DOHH2 (cell line): ENCODE data around the gene FKBP6.
"Not testable (repeated sequence)": the region's sequence is repeated elsewhere in the genome, so short reads cannot be mapped to it uniquely, and the experiment has no call there.

Experiments used
- H3F3A ChIP-seq: fragments of 200-600 bp; sonication (generic), shearing (Covaris generic); 2 replicates; pipeline ENCODE4 v1.6.0; 2016; ENCODE audit warnings: antibody characterized with exemption, mild to moderate bottlenecking; ENCODE audit not compliant: control insufficient read depth, insufficient read depth
- H3K27ac ChIP-seq: fragments of 200-600 bp; sonication (generic); 2 replicates; pipeline ENCODE4 v1.5.1; 2014; ENCODE audit warnings: low read depth, mild to moderate bottlenecking, low read length, moderate library complexity
- H3K27me3 ChIP-seq: fragments of 200-600 bp; sonication (generic); 2 replicates; pipeline ENCODE4 v1.6.1; 2014; ENCODE audit warnings: mild to moderate bottlenecking, low read length, mixed read lengths; ENCODE audit not compliant: control insufficient read depth
- H3K36me3 ChIP-seq: fragments of 200-600 bp; sonication (generic); 2 replicates; pipeline ENCODE4 v1.6.1; 2014; ENCODE audit warnings: mild to moderate bottlenecking, low read length, moderate library complexity, mixed read lengths; ENCODE audit not compliant: control insufficient read depth
- H3K4me1 ChIP-seq: fragments of 200-600 bp; sonication (generic); 2 replicates; pipeline ENCODE4 v1.6.1; 2014; ENCODE audit warnings: mild to moderate bottlenecking, low read length, mixed read lengths; ENCODE audit not compliant: control insufficient read depth
- H3K4me2 ChIP-seq: fragments of 200-600 bp; sonication (generic); 2 replicates; pipeline ENCODE4 v1.6.0; 2014; ENCODE audit warnings: mild to moderate bottlenecking, low read length, moderate library complexity
- H3K4me3 ChIP-seq: fragments of 200-600 bp; sonication (generic); 2 replicates; pipeline ENCODE4 v1.5.1; 2014; ENCODE audit warnings: mild to moderate bottlenecking, low read length, mixed read lengths
- H3K79me2 ChIP-seq: fragments of 200-600 bp; sonication (generic); 2 replicates; pipeline ENCODE4 v1.6.1; 2014; ENCODE audit warnings: mild to moderate bottlenecking, low read length, mixed read lengths; ENCODE audit not compliant: control insufficient read depth
- H3K9me2 ChIP-seq: fragments of 200-600 bp; sonication (generic); replicated peaks from 2 replicates; pipeline ENCODE4 v1.6.1; 2014; ENCODE audit warnings: mild to moderate bottlenecking, low read length, mixed read lengths; ENCODE audit not compliant: control insufficient read depth
- H3K9me3 ChIP-seq: fragments of 200-600 bp; sonication (generic); 2 replicates; pipeline ENCODE4 v1.6.1; 2014; ENCODE audit warnings: antibody characterized with exemption, low read length, mixed read lengths; ENCODE audit not compliant: control insufficient read depth, insufficient read depth
- H4K20me1 ChIP-seq: fragments of 200-600 bp; sonication (generic); 2 replicates; pipeline ENCODE4 v1.6.0; 2014; ENCODE audit warnings: low read depth, mild to moderate bottlenecking, antibody characterized with exemption, low read length, moderate library complexity; ENCODE audit not compliant: control insufficient read depth, insufficient read depth
- EZH2phosphoT487 ChIP-seq: fragments of 200-600 bp; sonication (generic); IDR thresholded peaks from 2 replicates; pipeline ENCODE4 v1.6.1; 2017; ENCODE audit warnings: borderline replicate concordance, mild to moderate bottlenecking, antibody characterized with exemption, low read length, moderate library complexity, mixed read lengths
- TF ChIP-seq, protein P1 (sequence below): fragments of 200-600 bp; sonication (generic); IDR thresholded peaks from one replicate; pipeline ENCODE4 v1.5.1; 2014; ENCODE audit warnings: antibody characterized with exemption, mild to moderate bottlenecking, low read depth, low read length; ENCODE audit not compliant: poor library complexity, severe bottlenecking

The FKBP6 gene

GRCh38 chr7:73313521-73313906 lies 14.4 kb upstream of the FKBP6 start:
- peaks cover 6% of the 10 kb centered on the region for H3K4me1 ChIP-seq
- no peaks in the 10 kb centered on the region for H3K27me3 ChIP-seq
- no peaks in the 10 kb centered on the region for H3K9me2 ChIP-seq
- no peaks in the 10 kb centered on the region for H3K9me3 ChIP-seq
- no peak overlapping the region for H3K4me2 ChIP-seq
- no peaks in the 10 kb centered on the region for H3F3A ChIP-seq
- TF ChIP-seq, protein P1, sequence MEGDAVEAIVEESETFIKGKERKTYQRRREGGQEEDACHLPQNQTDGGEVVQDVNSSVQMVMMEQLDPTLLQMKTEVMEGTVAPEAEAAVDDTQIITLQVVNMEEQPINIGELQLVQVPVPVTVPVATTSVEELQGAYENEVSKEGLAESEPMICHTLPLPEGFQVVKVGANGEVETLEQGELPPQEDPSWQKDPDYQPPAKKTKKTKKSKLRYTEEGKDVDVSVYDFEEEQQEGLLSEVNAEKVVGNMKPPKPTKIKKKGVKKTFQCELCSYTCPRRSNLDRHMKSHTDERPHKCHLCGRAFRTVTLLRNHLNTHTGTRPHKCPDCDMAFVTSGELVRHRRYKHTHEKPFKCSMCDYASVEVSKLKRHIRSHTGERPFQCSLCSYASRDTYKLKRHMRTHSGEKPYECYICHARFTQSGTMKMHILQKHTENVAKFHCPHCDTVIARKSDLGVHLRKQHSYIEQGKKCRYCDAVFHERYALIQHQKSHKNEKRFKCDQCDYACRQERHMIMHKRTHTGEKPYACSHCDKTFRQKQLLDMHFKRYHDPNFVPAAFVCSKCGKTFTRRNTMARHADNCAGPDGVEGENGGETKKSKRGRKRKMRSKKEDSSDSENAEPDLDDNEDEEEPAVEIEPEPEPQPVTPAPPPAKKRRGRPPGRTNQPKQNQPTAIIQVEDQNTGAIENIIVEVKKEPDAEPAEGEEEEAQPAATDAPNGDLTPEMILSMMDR: no peak
- TF ChIP-seq EZH2phosphoT487: no peak
- no peaks in the 10 kb centered on the region for H4K20me1 ChIP-seq
- H3K79me2 ChIP-seq: peaks cover 8% of the 10 kb centered on the region
- no peak overlapping the region for H3K4me3 ChIP-seq
- no peaks in the 10 kb centered on the region for H3K36me3 ChIP-seq
- no peak overlapping the region for H3K27ac ChIP-seq

DNA sequence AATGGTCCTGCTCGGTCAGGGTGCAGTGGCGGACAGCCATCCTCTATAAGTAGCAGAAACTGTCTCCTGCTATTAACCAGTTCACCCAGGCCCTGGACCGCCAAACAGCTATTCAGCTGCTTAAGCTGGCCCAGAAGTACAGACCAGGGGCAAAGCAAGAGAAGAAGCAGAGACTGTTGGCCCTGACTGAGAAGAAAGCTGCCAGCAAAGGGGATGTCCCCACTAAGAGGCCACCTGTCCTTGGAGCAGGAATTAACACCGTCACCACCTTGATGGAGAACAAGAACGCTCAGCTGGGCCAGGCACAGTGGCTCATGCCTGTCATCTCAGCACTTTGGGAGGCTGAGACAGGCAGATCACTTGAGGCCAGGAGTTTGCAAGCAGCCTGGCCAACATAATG lies 13.7 kb upstream of the FKBP6 start:
- Histone ChIP-seq H3K9me3 (no peaks in the 10 kb centered on the region), H3K9me2 (no peaks in the 10 kb centered on the region), H3K79me2 (peaks cover 1% of the 10 kb centered on the region; the same call in 1 of the 2 replicates), H3K27ac (no peak overlapping the region), H3K4me2 (no peak overlapping the region), H3F3A (no peaks in the 10 kb centered on the region), H4K20me1 (no peaks in the 10 kb centered on the region), H3K4me3 (no peak overlapping the region), H3K27me3 (no peaks in the 10 kb centered on the region), H3K36me3 (no peaks in the 10 kb centered on the region), H3K4me1 (peaks cover 2% of the 10 kb centered on the region)
- TF ChIP-seq, protein P1: no peak
- no peak for TF ChIP-seq EZH2phosphoT487

DNA sequence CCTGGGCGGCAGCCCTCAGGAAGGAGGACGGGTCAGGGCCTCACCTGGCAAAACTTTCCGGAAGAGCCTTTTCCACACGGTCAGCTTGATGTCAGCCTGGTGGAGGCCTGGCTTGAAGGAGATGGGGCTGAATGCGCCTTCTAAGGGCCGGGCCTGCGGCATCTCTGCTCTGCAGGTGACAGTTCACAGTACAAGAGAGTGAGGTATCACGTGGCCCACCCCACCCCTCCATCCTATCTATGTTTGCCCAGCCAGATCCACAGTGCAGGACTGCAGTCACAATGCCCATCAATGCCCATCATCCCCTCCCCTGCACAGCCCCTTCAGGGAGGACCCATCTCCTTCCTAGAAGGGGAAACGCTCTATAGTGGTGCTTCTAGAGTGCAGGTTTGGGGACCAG lies 11.4 kb upstream of the FKBP6 start:
- Histone ChIP-seq H3K9me2 (no peaks in the 10 kb centered on the region), H3K4me2 (no peak overlapping the region), H3K27me3 (no peaks in the 10 kb centered on the region), H3K9me3 (no peaks in the 10 kb centered on the region), H3K4me3 (no peak overlapping the region), H4K20me1 (no peaks in the 10 kb centered on the region), H3K27ac (no peak overlapping the region), H3K79me2 (no peaks in the 10 kb centered on the region), H3K4me1 (no peaks in the 10 kb centered on the region), H3K36me3 (no peaks in the 10 kb centered on the region), H3F3A (no peaks in the 10 kb centered on the region)
- no peak for TF ChIP-seq EZH2phosphoT487
- TF ChIP-seq, protein P1: no peak

- not testable (repeated sequence) for H3K36me3 ChIP-seq, H3K4me3 ChIP-seq, H3K27ac ChIP-seq, H3K9me3 ChIP-seq, H4K20me1 ChIP-seq, H3F3A ChIP-seq, H3K4me1 ChIP-seq, H3K27me3 ChIP-seq, H3K4me2 ChIP-seq, H3K79me2 ChIP-seq, H3K9me2 ChIP-seq
These were observed 9.2 kb upstream of the FKBP6 start for GRCh38 chr7:73318656-73319204.

DNA sequence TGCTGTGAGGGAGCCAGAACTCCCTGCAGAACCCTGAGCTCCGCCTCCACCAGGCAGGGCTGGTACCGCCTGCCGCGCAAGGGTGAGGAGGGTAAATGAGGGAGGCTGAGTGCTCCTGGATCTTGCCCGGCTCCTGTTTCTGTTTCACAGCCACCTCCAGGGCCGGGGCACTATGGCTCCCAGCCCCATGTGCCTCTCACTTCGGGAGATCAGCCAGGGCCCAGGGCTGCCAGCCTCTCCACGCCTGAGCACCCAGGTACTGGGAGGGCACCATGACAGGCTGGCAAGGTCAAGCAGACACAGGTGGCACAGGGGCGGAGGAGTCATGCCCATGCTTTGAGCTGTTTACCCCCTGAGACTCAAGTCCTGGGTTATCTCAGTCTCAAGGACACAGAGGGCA lies 8.4 kb upstream of the FKBP6 start:
- not testable (repeated sequence) for H3K9me2 ChIP-seq, H3K4me3 ChIP-seq, H3F3A ChIP-seq, H3K27ac ChIP-seq, H3K9me3 ChIP-seq, H3K36me3 ChIP-seq, H4K20me1 ChIP-seq, H3K4me2 ChIP-seq, H3K27me3 ChIP-seq, H3K79me2 ChIP-seq
- peaks cover 13% of the 10 kb centered on the region for H3K4me1 ChIP-seq

- H3K9me3 ChIP-seq, H3K4me3 ChIP-seq, H3F3A ChIP-seq, H3K27me3 ChIP-seq, H3K9me2 ChIP-seq, H3K4me2 ChIP-seq, H3K79me2 ChIP-seq, H3K27ac ChIP-seq, H4K20me1 ChIP-seq, H3K36me3 ChIP-seq: not testable (repeated sequence)
- H3K4me1 ChIP-seq: peaks cover 14% of the 10 kb centered on the region
These were observed 8.0 kb upstream of the FKBP6 start for GRCh38 chr7:73320009-73320408.
